DMS153 treated with DMSO at 0.1 percent for 48 hours (cell line): ENCODE results near the gene EBF3.

Experiments
- DNase-seq: peaks from one replicate; lab custom pipeline; 2025; ENCODE audit not compliant: unreplicated experiment; lab: John Stamatoyannopoulos, UW

Gene EBF3

GRCh38 chr10:129945526-129945925 is 18.5 kb downstream of the EBF3 start:
- DNase-seq = no peak

- DNase-seq = no peak
These were observed 19.0 kb downstream of the EBF3 start for GRCh38 chr10:129945064-129945463.

GRCh38 chr10:129944456-129944855 is 19.6 kb downstream of the EBF3 start:
- no peak for DNase-seq

GRCh38 chr10:129942936-129943715 is 20.9 kb downstream of the EBF3 start:
- DNase-seq = no peak

- DNase-seq = no peak
These were observed 21.7 kb downstream of the EBF3 start for GRCh38 chr10:129942391-129942790.

- DNase-seq = no peak
These were observed 22.1 kb downstream of the EBF3 start for GRCh38 chr10:129942019-129942277.

GRCh38 chr10:129941199-129942018 is 22.7 kb downstream of the EBF3 start:
- DNase-seq = no peak

GRCh38 chr10:129940617-129941198 is 23.4 kb downstream of the EBF3 start:
- DNase-seq = no peak

GRCh38 chr10:129939416-129940275 is 24.4 kb downstream of the EBF3 start:
- DNase-seq = no peak

GRCh38 chr10:129938460-129938859 is 25.6 kb downstream of the EBF3 start:
- no peak for DNase-seq

GRCh38 chr10:129937351-129937751 is 26.7 kb downstream of the EBF3 start:
- DNase-seq = no peak

GRCh38 chr10:129936923-129937300 is 27.2 kb downstream of the EBF3 start:
- no peak for DNase-seq

GRCh38 chr10:129936266-129936922 is 27.7 kb downstream of the EBF3 start:
- DNase-seq = no peak

GRCh38 chr10:129935867-129936152 is 28.3 kb downstream of the EBF3 start:
- no peak for DNase-seq

GRCh38 chr10:129935102-129935866 is 28.8 kb downstream of the EBF3 start:
- DNase-seq = no peak

GRCh38 chr10:129934196-129934925 is 29.7 kb downstream of the EBF3 start:
- no peak for DNase-seq

- DNase-seq = no peak
These were observed 30.5 kb downstream of the EBF3 start for GRCh38 chr10:129933456-129934092.

- no peak for DNase-seq
These were observed 31.2 kb downstream of the EBF3 start for GRCh38 chr10:129932751-129933433.

- no peak for DNase-seq
These were observed 31.9 kb downstream of the EBF3 start for GRCh38 chr10:129932182-129932581.
